C4-2B (cell line): ENCODE data around the gene CHI3L1.

Source experiments
- ZFX ChIP-seq: fragments of 450-650 bp; IDR thresholded peaks from 2 replicates; pipeline ENCODE4 v1.6.1; 2017
- TF ChIP-seq, protein P1 (sequence below): fragments of 450-650 bp; conservative IDR thresholded peaks from 2 replicates; pipeline ENCODE4 v1.5.1; 2017; ENCODE audit warnings: mild to moderate bottlenecking

DNA sequence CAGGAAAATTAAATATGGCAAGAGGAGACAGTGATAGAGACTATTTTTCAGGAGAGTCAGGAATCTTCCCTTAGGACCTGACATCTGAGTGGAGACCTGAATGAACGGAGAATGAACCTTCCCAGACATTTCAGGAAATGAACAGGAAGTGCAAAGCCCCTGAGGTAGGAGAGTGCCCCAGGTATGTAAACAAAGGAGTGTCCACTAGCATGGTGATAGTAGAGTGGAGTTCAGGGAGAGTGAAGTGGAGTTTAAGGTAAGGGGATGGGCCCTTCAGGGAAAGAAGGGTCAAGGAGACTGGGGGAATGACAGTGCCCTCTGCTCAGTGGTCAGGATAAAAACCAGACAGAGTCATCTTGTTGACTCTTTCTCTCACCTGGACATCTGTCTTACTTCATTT, 30.2 kb downstream of the CHI3L1 start:
- TF ChIP-seq, protein P1, sequence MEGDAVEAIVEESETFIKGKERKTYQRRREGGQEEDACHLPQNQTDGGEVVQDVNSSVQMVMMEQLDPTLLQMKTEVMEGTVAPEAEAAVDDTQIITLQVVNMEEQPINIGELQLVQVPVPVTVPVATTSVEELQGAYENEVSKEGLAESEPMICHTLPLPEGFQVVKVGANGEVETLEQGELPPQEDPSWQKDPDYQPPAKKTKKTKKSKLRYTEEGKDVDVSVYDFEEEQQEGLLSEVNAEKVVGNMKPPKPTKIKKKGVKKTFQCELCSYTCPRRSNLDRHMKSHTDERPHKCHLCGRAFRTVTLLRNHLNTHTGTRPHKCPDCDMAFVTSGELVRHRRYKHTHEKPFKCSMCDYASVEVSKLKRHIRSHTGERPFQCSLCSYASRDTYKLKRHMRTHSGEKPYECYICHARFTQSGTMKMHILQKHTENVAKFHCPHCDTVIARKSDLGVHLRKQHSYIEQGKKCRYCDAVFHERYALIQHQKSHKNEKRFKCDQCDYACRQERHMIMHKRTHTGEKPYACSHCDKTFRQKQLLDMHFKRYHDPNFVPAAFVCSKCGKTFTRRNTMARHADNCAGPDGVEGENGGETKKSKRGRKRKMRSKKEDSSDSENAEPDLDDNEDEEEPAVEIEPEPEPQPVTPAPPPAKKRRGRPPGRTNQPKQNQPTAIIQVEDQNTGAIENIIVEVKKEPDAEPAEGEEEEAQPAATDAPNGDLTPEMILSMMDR = no peak
- no peak for TF ChIP-seq ZFX
